Esophagus muscularis mucosa (tissue), 4 donors: ENCODE measurements around the gene PEAR1.

ENCODE experiments used
- EP300 ChIP-seq: sonication (generic); formaldehyde crosslinking; IDR thresholded peaks from one replicate; pipeline ENCODE4 v1.6.1; 2017; ENCODE audit warnings: antibody characterized with exemption
- POLR2A ChIP-seq: fragments of 450-650 bp; IDR thresholded peaks from one replicate; pipeline ENCODE4 v1.6.1; 2017; ENCODE audit warnings: antibody characterized with exemption, moderate library complexity, mild to moderate bottlenecking, low read depth
- POLR2AphosphoS5 ChIP-seq, 2 donors: sonication (generic); formaldehyde crosslinking; IDR thresholded peaks; one replicate each; pipeline ENCODE4 v1.6.1; 2017; ENCODE audit warnings: antibody characterized with exemption in 2 of 2
- TF ChIP-seq, protein P1 (sequence below), 3 experiments: fragments of 200-600 bp in 2 of 3; fragments of 450-650 bp in 1 of 3; sonication (generic) in 2 of 3; IDR thresholded peaks; one replicate each; pipeline ENCODE4 v1.5.1; 2017 to 2019; ENCODE audit warnings: antibody characterized with exemption in 3 of 3, mild to moderate bottlenecking in 2 of 3, moderate library complexity in 1 of 3

DNA sequence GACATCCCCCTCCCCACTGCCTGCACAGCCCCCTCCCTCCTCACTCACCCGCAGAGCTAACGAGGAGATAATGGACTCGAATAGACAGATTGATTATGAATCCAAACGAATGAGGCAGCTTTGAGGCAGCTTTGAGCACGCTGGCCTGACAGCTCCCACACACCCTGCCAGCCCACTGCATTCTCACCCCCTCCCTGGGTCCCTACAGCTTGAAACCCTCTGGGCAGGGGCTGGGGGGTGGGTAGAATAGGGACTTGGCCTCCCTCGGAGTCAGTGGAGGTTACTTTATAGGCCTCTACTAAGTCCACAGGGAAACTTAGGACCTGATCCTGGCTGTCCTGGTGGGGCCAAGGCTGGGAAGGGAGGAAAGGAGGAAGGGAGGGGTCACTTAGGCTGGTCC lies 30.9 kb upstream of the PEAR1 start:
- TF ChIP-seq POLR2A (no peak), EP300 (no peak), POLR2AphosphoS5 (IDR thresholded peaks at IDR 0.05) (no peak)
- TF ChIP-seq, protein P1, sequence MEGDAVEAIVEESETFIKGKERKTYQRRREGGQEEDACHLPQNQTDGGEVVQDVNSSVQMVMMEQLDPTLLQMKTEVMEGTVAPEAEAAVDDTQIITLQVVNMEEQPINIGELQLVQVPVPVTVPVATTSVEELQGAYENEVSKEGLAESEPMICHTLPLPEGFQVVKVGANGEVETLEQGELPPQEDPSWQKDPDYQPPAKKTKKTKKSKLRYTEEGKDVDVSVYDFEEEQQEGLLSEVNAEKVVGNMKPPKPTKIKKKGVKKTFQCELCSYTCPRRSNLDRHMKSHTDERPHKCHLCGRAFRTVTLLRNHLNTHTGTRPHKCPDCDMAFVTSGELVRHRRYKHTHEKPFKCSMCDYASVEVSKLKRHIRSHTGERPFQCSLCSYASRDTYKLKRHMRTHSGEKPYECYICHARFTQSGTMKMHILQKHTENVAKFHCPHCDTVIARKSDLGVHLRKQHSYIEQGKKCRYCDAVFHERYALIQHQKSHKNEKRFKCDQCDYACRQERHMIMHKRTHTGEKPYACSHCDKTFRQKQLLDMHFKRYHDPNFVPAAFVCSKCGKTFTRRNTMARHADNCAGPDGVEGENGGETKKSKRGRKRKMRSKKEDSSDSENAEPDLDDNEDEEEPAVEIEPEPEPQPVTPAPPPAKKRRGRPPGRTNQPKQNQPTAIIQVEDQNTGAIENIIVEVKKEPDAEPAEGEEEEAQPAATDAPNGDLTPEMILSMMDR (IDR thresholded peaks at IDR 0.05): no peak
